Measurements from ENCODE around the gene GNPTG. TPM values are rescaled to one million over a fixed set of nuclear protein-coding genes. Genes with fewer than 3 reads are reported as not detected.
A peak's percentile ranks its signal among the peaks of the same experiment; 100 is the strongest.

Gene GNPTG
- total RNA-seq, 1 experiment from 2014 or later: 29.4 TPM

DNA sequence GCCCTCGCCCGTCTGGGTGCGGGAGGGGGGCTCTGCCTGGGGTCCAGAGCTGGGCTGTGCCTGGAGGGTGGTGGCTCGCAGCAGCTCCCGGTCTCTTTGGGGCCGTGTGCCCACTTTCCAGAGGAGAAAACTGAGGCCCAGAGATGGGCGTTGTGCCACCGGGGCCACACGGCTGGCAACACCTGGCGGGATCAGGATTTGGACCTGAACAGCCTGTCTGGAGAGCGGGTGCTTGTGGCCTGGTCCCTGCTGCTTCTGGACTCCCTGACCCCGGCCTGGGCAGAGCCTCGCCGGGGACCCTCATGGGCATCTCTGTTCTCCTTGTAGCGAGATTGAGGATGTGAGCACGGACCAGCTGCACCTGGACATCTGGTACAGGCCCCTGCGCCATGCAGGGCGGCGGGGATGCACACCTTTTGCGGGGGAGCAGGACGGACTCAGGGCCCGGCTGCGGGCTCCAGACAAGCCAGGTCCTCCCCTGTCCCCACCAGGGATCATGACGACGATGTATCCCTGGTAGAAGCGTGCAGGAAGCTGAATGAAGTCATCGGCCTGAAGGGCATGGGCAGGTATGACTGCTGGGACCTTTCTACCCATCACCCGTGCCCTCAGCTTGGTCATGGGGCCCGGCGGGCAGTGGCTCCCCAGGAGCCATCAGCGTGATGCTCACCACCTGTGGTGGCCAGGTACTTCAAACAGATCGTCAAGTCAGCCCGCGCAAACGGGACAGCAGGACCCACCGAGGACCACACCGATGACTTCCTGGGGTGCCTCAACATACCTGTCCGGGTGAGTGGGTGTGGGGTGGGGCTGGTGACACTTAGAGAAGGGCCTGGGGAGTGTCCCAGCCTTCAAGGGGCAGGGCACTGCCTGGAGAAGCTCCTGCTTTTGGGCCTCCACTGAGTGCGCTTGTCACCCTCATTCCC, 10.0 kb upstream of the GNPTG start:
- no peaks in the 10 kb centered on the region for H3K9me3 Mint-ChIP-seq
- Histone ChIP-seq H2BK15ac (ENCODE audit: low read depth, low read length) (no peak overlapping the region), H3K27ac (ENCODE audit: insufficient read length, low read depth, low read length) (no peak overlapping the region), H3K4ac (ENCODE audit: low read depth, low read length) (no peak overlapping the region), H3K79me1 (ENCODE audit: insufficient read depth, low read depth, low read length, poor library complexity, severe bottlenecking) (no peaks in the 10 kb centered on the region), H2BK5ac (ENCODE audit: insufficient read length, low read length) (no peak overlapping the region), H2BK12ac (ENCODE audit: insufficient read length, low read depth, low read length) (no peak overlapping the region), H3K79me2 (ENCODE audit: insufficient read depth, low read length) (no peaks in the 10 kb centered on the region), H3K4me1 (ENCODE audit: insufficient read depth, low read length) (no peaks in the 10 kb centered on the region), H3K56ac (ENCODE audit: insufficient read length, low read depth, low read length) (no peak overlapping the region), H3K23me2 (ENCODE audit: insufficient read length, low read depth, low read length, poor library complexity, severe bottlenecking) (no peaks in the 10 kb centered on the region), H3K18ac (ENCODE audit: insufficient read length, low read depth, low read length) (no peak overlapping the region), H2AK5ac (ENCODE audit: insufficient read length, low read length) (no peak overlapping the region), H3K14ac (ENCODE audit: insufficient read depth, low read length) (no peak overlapping the region), H3K27me3 (ENCODE audit: insufficient read depth, low read length) (no peaks in the 10 kb centered on the region), H2BK120ac (ENCODE audit: low read depth, low read length, poor library complexity, severe bottlenecking) (no peak overlapping the region), H4K91ac (ENCODE audit: insufficient read length, low read depth, low read length) (no peak overlapping the region), H2BK20ac (ENCODE audit: low read depth, low read length, poor library complexity, severe bottlenecking) (no peak overlapping the region), H4K20me1 (ENCODE audit: control insufficient read depth, insufficient read depth, insufficient read length) (no peaks in the 10 kb centered on the region), H4K8ac (replicated peaks; ENCODE audit: insufficient read length, low read depth, low read length) (no peak overlapping the region), H3T11ph (ENCODE audit: low read length) (no peak overlapping the region), H3K9me3 (ENCODE audit: control insufficient read depth, low read depth, low read length) (no peaks in the 10 kb centered on the region), H4K5ac (ENCODE audit: insufficient read length, low read depth, low read length) (no peak overlapping the region), H3K9ac (ENCODE audit: extremely low read depth, insufficient read length, low read length) (no peak overlapping the region), H3K4me2 (ENCODE audit: insufficient read depth, insufficient read length, low read length) (no peak overlapping the region), H3K23ac (ENCODE audit: insufficient read length, low read depth, low read length) (no peak overlapping the region), H2AFZ (ENCODE audit: low read length) (no peak overlapping the region)
- peaks cover 6 to 7% of the 10 kb centered on the region in 2 experiments for H3K4me1 Mint-ChIP-seq
- peaks cover 23% of the 10 kb centered on the region for H3K27me3 Mint-ChIP-seq (ENCODE audit: low read depth)
- no peak for DNase-seq
- no CpG with 5 or more reads among the region's 39 CpGs for WGBS (ENCODE audit: extremely low coverage, insufficient read length, low lambda C conversion rate)
- TF ChIP-seq, protein P1, sequence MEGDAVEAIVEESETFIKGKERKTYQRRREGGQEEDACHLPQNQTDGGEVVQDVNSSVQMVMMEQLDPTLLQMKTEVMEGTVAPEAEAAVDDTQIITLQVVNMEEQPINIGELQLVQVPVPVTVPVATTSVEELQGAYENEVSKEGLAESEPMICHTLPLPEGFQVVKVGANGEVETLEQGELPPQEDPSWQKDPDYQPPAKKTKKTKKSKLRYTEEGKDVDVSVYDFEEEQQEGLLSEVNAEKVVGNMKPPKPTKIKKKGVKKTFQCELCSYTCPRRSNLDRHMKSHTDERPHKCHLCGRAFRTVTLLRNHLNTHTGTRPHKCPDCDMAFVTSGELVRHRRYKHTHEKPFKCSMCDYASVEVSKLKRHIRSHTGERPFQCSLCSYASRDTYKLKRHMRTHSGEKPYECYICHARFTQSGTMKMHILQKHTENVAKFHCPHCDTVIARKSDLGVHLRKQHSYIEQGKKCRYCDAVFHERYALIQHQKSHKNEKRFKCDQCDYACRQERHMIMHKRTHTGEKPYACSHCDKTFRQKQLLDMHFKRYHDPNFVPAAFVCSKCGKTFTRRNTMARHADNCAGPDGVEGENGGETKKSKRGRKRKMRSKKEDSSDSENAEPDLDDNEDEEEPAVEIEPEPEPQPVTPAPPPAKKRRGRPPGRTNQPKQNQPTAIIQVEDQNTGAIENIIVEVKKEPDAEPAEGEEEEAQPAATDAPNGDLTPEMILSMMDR (conservative IDR thresholded peaks at IDR 0.05): no peak
- no peaks in the 10 kb centered on the region for H3K36me3 Mint-ChIP-seq (ENCODE audit: insufficient read depth in 1 of 3, low read depth in 3 of 3)
- H3K27ac Mint-ChIP-seq: no peak overlapping the region
- peak overlapping the region in 1 of 2 experiments; percentile 55; a peak in 2 of 5 replicates for H3K4me3 Mint-ChIP-seq
